ENCODE results near the gene SIGLEC14.

The SIGLEC14 gene

DNA sequence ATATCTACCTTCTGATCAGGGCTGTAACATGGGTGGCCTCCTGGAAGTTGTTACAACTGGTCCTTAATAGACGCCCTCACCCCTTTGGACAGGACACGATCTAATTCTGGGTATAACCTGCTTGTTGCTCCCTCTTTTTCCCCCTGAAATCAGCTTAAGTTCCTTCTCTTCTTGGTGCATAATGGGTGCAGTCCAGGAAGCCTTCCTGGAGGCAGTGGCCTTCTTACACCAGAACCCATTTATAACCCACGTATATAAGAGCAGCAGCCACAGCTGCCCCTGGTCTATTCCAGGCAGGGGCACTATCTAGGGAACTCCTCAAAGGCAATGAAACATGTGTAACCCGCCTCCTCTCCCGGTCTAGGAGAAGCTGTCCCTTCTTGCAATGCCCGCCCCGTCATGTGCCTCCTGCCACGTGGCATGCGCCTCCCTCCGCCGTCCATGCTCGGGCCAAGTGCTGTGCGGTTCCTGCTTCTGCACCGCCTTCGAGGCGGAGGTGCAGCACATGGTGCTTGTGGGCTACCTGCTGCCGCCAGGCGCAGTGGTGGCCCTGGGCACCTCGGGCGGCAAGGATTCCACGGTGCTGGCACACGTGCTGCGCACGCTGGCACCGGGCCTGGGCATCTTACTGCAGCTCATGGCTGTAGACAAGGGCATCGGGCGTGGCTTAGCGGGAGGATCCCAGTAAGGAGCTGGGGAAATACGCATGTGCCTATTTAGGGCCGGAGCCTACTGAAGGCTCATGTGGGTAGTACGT lies 48.3 kb downstream of the SIGLEC14 start:
- ATAC-seq: no peak
- no peak for TF ChIP-seq BACH2 (CRISPR knock-in tag; IDR thresholded peaks at IDR 0.05; ENCODE audit: borderline replicate concordance)
- TF ChIP-seq ZFP30 (CRISPR knock-in tag; IDR thresholded peaks at IDR 0.05): no peak
- no peak for TF ChIP-seq TCF4 (CRISPR knock-in tag; IDR thresholded peaks at IDR 0.05; ENCODE audit: borderline replicate concordance)
- TF ChIP-seq, protein P1, sequence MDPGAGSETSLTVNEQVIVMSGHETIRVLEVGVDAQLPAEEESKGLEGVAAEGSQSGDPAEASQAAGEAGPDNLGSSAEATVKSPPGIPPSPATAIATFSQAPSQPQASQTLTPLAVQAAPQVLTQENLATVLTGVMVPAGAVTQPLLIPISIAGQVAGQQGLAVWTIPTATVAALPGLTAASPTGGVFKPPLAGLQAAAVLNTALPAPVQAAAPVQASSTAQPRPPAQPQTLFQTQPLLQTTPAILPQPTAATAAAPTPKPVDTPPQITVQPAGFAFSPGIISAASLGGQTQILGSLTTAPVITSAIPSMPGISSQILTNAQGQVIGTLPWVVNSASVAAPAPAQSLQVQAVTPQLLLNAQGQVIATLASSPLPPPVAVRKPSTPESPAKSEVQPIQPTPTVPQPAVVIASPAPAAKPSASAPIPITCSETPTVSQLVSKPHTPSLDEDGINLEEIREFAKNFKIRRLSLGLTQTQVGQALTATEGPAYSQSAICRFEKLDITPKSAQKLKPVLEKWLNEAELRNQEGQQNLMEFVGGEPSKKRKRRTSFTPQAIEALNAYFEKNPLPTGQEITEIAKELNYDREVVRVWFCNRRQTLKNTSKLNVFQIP (CRISPR knock-in tag; IDR thresholded peaks at IDR 0.05; ENCODE audit: borderline replicate concordance, low read depth): no peak
- TF ChIP-seq PPARA (CRISPR knock-in tag; IDR thresholded peaks at IDR 0.05; ENCODE audit: borderline replicate concordance): no peak
- TF ChIP-seq, protein P2, sequence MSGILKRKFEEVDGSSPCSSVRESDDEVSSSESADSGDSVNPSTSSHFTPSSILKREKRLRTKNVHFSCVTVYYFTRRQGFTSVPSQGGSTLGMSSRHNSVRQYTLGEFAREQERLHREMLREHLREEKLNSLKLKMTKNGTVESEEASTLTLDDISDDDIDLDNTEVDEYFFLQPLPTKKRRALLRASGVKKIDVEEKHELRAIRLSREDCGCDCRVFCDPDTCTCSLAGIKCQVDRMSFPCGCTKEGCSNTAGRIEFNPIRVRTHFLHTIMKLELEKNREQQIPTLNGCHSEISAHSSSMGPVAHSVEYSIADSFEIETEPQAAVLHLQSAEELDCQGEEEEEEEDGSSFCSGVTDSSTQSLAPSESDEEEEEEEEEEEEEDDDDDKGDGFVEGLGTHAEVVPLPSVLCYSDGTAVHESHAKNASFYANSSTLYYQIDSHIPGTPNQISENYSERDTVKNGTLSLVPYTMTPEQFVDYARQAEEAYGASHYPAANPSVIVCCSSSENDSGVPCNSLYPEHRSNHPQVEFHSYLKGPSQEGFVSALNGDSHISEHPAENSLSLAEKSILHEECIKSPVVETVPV (CRISPR knock-in tag; IDR thresholded peaks at IDR 0.05): no peak
- TF ChIP-seq ARNTL (CRISPR knock-in tag; IDR thresholded peaks at IDR 0.05; ENCODE audit: borderline replicate concordance, low read depth): no peak
- TF ChIP-seq ZNF565 (CRISPR knock-in tag; conservative IDR thresholded peaks at IDR 0.05; ENCODE audit: low read depth): no peak
- no peak for TF ChIP-seq GLIS3 (CRISPR knock-in tag; IDR thresholded peaks at IDR 0.05)
- no peak for TF ChIP-seq ZNF70 (CRISPR knock-in tag; IDR thresholded peaks at IDR 0.05)
- TF ChIP-seq ZNF8 (CRISPR knock-in tag; IDR thresholded peaks at IDR 0.05): no peak
- TF ChIP-seq OSR1 (CRISPR knock-in tag; IDR thresholded peaks at IDR 0.05): no peak
- no peak for TF ChIP-seq CSDC2 (CRISPR knock-in tag; IDR thresholded peaks at IDR 0.05)

DNA sequence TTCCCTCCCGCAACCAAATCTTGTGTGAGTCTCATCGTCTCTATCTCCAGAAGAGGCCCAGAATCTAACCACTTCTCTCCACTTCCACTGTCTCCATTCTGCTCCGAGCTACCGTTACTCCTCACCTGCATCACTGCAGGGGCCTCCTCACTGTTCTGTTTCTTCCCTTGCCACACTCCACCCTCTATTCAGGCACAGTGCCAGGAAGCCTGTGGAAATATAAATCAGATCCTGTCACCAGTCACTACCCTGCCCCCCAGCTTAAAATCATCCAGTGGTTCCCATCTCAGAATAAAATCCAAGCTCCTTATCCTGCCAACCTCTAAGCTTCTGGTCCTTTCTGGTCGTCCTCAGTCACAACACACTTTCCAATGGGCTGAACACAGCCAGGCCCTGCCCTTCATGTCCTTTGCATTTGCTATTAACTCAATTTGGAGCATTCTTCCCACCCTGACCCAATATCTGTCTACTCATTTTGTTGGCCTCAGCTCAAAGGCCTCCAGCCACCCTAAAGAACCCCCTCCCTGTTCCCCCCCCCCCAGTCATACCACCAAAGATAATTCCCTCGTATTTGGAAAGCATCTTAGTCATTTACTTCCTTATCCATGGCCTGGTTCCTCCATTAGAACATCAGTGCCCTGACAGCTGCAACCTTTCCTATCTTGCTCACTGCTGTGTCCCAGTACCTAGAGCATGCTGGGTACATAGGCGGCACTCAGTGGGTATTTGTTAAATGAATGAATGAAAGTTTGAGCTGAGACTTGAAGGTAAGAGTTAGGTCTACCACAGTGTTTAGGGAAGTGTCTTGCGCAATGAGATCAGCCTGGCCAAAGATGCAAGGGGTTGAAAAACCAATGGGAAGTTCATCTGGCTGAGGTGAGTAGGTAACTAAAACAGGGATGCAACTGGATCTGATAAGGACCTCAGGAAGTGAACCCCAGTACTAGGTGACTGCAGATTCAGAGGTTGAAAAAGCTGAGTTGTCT lies 51.1 kb downstream of the SIGLEC14 start:
- no peak for ATAC-seq
- TF ChIP-seq, protein P3, sequence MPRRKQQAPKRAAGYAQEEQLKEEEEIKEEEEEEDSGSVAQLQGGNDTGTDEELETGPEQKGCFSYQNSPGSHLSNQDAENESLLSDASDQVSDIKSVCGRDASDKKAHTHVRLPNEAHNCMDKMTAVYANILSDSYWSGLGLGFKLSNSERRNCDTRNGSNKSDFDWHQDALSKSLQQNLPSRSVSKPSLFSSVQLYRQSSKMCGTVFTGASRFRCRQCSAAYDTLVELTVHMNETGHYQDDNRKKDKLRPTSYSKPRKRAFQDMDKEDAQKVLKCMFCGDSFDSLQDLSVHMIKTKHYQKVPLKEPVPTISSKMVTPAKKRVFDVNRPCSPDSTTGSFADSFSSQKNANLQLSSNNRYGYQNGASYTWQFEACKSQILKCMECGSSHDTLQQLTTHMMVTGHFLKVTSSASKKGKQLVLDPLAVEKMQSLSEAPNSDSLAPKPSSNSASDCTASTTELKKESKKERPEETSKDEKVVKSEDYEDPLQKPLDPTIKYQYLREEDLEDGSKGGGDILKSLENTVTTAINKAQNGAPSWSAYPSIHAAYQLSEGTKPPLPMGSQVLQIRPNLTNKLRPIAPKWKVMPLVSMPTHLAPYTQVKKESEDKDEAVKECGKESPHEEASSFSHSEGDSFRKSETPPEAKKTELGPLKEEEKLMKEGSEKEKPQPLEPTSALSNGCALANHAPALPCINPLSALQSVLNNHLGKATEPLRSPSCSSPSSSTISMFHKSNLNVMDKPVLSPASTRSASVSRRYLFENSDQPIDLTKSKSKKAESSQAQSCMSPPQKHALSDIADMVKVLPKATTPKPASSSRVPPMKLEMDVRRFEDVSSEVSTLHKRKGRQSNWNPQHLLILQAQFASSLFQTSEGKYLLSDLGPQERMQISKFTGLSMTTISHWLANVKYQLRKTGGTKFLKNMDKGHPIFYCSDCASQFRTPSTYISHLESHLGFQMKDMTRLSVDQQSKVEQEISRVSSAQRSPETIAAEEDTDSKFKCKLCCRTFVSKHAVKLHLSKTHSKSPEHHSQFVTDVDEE (CRISPR knock-in tag; IDR thresholded peaks at IDR 0.05): no peak
- no peak for TF ChIP-seq ZFP30 (CRISPR knock-in tag; IDR thresholded peaks at IDR 0.05)

DNA sequence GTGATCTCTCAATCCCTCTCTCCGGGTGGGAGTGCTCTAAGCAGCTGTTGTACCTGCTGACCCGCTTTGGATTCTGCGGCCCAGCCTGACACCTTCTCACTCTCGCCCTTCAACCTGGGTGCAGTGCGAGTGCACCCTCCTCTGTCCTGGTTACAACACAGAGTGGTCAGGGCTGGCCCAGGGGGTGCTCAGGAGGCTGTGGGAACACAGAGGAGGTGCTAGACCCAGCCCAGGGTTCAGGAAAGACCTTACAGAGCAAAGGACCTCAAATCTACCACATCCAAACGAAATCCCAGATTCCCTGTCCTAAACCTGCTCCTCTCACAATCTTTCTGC lies 51.9 kb downstream of the SIGLEC14 start:
- ATAC-seq: peak; percentile 56
- no peak for TF ChIP-seq PPARA (CRISPR knock-in tag; IDR thresholded peaks at IDR 0.05; ENCODE audit: borderline replicate concordance)
- TF ChIP-seq ESRRG (CRISPR knock-in tag; IDR thresholded peaks at IDR 0.05): no peak
- no peak for TF ChIP-seq ZC3H10 (CRISPR knock-in tag; IDR thresholded peaks at IDR 0.05)
- no peak for TF ChIP-seq BACH2 (CRISPR knock-in tag; IDR thresholded peaks at IDR 0.05; ENCODE audit: borderline replicate concordance)

DNA sequence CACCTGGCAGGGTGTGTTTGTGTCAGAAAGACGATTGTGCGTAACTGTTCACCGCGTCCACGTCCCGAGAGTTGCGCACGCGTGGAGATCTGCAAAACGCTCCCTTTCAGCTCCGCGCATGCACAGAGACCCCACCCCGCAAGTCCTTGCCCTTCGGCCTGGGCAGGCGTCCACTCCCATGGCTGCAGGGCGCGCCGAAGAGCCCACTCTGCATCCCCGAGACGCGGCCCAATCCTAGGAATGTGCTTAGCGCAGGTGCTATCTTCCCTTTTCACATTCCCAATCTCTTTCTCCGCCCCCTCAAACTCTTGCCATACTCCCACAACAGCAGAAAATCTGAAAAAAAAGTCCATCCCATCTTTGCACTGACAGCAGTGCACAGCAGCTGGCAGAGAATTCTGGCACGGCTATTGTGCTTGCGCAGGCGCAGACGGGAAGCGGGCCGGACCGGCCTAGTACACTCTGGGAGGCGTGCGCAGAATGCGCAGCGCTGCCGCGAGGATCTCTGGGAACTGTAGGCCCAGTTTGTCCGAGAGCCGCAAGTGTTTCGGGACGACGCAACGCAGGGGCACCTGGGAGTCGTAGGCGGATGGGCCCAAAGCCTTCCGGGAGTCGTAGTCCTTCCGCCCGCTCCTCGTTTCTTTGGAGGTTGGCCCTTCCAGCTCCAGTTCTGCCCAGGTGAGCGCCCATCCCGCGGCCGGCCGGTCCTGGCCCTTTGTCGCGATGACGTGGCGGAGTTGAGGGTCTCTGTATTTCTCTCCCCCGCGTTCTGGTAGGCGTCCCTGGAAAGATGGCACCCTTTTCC lies 52.5 kb downstream of the SIGLEC14 start:
- TF ChIP-seq, protein P3 (CRISPR knock-in tag; IDR thresholded peaks at IDR 0.05): peak; percentile 50; the same call in 1 of the 2 replicates
- no peak for TF ChIP-seq ZNF70 (CRISPR knock-in tag; IDR thresholded peaks at IDR 0.05)
- ATAC-seq: peak; percentile 100

All from SK-N-SH treated with all-trans-retinoic acid at 6 μM for 48 hours (cell line).